Hypothalamus (tissue), 51 donors: ENCODE data around the gene MSL3.

Experiments used
- DNase-seq, 51 donors: peaks; one replicate each; lab custom pipeline; 2025; lab: John Stamatoyannopoulos, UW

Gene MSL3

GRCh38 chrX:11758400-11759171, 549 bp downstream of the MSL3 start:
- peak; percentile 15 to 88 (median 68) for DNase-seq

- peak in 12 of 51 donors; percentile 3 to 51 (median 19) for DNase-seq
These were observed 1.1 kb downstream of the MSL3 start for GRCh38 chrX:11759172-11759460.

DNA sequence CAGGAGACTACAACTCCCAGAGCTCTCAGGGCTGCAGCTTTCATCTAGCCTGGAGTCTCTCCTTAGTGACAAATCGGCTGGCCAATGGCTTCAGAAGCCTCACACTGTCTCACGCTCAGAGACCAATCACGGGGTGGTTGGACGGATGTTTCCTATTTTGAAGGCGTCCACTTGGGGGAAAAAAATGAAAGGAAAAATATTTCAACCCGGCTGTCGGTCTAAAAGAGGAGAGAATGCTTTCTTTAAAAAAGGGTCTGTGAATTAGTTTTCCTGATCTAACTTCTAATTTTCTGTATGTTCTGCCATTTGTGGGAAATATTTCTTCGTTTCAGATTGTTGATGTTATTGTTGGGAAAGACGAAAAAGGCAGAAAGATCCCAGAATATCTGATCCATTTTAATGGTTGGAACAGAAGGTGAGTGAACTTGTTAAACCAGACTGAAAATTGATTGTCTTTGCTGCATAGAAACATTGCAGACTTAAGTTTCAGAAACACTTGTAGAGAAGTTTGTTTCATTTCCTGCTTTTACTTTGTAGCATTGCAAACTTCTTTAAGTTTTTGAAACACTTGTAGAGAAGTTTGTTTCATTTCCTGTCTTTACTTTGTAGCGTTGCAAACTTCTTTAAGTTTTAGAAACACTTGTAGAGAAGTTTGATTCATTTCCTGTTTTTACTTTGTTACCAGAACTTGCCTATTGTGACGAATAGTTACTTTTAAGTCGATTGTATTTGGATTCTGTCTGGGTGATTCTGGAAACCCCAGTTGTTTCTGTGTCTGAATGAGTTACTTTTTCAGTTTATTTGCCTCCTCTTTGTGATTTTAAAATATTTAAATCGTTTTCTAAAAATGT, 1.6 kb downstream of the MSL3 start:
- peak in 46 of 51 donors; percentile 10 to 92 (median 66) for DNase-seq

DNA sequence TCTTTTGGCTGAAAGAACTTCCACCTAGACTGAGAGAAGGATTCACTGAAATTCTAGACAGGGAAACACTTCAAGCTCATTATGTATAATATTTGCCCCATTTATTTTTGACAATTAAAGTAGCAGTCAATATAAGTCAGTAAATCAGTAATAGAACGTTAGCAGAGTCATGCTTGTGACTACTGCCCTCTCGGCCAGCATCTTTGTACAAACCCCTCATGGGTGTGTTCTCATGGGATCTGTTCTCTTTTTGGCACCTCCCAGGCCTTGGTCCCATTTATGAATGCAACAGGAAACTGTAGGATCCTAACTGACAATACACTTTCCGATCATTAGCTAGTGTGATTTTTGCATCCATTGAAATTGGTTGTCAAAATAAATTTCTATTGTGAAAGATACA, 2.9 kb downstream of the MSL3 start:
- no peak for DNase-seq

- no peak for DNase-seq
These were observed 6.6 kb downstream of the MSL3 start for GRCh38 chrX:11764602-11765067.

DNA sequence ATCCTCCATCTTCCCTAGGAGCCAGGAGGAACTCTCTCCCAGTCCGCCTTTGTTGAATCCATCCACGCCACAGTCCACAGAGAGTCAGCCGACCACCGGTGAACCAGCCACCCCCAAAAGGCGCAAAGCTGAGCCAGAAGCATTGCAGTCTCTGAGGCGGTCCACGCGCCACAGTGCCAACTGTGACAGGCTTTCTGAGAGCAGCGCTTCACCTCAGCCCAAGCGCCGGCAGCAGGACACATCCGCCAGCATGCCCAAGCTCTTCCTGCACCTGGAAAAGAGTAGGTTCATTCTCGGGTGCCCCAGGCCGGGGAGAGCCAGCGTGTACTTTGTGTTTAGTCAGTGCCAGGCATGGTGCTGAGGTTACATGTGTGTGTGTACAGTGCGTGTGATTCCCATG, 7.4 kb downstream of the MSL3 start:
- DNase-seq = no peak

DNA sequence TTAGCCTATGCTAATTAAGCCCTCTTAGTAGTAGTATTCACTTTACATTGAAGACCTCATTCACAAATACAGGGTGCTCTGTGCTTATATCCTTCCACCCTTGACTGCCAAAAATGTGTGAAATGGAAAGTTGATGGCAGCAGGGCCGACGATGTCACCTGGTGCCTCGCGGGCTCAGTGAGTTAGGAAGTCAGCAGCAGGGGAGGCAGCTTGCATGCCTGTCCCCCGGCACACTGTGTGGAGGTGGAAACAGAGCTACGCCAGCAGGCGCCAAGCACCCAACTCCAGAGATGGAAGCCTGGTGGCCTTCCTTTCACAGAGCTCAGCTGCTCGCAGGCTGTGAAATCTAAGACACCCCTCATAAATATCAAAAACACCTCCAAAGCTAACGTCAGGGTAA, 8.4 kb downstream of the MSL3 start:
- no peak for DNase-seq

DNA sequence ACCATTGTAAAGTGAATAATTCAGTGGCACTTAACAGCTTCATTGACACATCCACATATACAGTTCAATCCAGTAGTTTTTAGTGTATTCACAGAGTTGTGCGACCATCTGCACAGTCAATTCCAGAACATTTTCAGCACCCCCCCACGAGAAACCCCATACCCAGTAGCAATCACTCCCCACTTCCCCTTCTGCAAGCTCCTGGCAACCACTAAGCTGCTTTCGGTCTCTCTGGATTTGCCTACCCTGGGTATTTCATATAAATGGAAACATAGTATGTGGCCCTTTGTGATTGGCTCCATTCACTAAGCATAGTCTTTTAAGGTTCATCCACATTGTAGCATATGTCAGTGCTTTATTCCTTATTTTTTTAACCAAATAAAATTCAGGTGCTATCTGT, 10.0 kb downstream of the MSL3 start:
- DNase-seq = peak in 1 of 51 donors; percentile 3

DNA sequence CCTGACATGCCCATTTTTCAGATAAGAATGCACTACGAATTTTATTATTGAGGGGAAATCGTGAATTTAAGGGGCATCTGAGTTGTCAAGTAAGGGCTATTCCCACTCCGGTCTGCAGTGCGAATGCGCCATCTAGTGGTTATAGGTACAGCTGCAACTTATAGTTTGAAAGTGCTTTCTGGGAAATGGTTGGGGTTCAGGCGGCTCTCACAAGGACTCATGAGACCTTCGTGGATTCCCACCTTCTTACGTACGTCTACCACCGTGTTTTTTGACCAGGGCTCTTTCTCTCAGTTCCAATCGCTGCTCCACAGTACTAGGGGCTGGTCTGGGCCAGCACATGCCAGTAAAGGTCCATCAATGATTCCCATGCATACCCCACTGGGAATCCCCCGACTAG, 12.3 kb downstream of the MSL3 start:
- peak in 20 of 51 donors; percentile 0 to 43 (median 4) for DNase-seq

- DNase-seq = no peak
These were observed 20.2 kb downstream of the MSL3 start for GRCh38 chrX:11778230-11778629.

- DNase-seq = no peak
These were observed 23.1 kb downstream of the MSL3 start for GRCh38 chrX:11781133-11781532.

- DNase-seq = no peak
These were observed 23.8 kb downstream of the MSL3 start for GRCh38 chrX:11781734-11782370.

DNA sequence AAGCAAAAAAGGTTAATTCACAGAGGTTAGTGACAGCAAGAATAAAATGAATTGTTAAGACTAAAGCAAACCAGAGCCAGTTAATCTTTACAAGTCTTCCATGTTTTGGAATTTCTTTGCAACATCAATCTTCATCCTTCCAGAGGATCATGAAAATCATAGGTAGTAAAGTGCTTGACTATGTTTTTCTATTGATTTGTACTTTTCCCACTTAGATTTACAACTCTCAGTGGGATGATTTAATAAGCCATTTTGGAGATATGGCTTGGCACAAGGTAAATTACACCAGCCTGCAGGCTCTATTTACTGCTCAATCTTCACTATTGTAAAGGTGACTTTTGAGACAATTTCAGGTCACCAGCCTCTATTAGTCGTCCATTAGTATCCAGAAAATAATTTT, 26.5 kb downstream of the MSL3 start:
- DNase-seq = no peak

DNA sequence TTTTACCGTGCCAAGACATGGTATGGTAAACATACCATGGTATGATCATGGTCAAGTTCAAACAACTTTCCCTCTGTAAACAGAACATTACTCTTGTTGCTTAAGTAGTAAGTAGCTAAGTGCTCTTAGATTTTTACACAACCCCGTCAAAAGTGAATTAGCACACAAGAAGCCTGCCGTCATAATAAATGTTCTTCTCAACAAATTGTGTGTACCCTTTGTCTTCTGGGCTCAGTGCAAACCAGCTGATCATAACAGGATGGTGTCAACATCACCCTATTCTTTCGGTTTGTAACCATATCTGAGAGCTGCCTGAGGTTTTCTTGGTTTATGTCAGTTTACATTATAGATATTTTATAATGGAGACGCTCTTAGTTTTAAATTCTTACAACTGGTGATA, 28.8 kb downstream of the MSL3 start:
- DNase-seq = peak in 1 of 51 donors; percentile 3

DNA sequence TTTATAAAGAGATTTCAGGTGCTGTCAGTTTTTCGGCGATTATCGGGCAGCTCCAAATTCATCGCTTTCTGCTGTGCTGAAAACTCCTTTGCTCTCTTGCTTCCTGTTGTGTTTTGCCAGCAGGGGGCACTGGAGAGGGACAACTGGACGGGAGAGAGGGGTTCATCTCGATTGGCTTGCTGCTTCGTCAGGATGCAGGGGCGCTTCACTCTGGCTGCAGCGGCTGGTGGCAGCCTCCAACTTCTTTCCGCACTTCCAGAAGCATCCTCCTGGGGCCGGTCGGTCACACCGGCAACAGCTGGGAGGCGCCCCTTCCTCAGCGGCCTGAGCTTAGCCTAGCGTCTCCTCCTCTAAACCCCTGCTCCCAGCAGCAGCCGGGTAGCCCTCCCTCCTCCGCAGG, 29.5 kb downstream of the MSL3 start:
- DNase-seq = peak in 48 of 51 donors; percentile 0 to 73 (median 32)

GRCh38 chrX:11789809-11790208, 31.8 kb downstream of the MSL3 start:
- DNase-seq = no peak

DNA sequence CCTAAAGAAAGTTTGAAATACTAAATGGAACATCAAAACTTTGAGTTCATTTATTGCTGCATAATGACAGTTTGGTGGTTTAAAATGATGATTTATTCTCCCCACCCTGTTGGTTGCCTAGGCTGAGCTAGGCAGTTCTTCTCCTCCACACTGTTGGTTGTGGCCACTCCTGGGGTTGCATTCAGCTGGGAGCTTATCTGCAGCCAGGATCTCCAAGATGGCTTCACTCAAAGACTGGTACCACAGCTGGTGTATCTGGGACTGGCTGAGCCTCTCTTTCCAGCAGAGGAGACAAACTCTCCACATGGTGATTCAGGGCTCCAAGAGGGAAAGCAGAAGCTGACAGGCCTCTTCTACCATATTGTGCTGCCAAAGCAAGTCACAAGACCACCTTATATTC, 33.1 kb downstream of the MSL3 start:
- no peak for DNase-seq

DNA sequence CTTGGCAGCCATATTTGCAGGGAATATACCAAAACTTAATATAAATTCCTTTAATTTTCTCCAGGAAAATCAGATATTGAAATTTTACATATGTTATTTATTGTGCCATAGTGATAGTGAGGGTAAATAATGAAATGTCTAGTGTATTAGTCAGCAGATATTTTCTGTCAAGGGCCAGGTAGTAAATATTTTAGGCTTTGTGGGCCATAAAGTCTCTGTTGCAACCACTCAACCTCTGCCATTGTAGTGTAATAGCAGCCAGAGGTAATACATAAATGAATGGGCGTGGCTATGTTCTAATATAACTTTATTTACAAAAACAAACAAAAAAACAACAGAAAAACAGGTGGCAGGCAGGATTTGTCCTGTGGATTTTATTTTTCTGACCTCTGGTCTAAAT, 33.5 kb downstream of the MSL3 start:
- no peak for DNase-seq

DNA sequence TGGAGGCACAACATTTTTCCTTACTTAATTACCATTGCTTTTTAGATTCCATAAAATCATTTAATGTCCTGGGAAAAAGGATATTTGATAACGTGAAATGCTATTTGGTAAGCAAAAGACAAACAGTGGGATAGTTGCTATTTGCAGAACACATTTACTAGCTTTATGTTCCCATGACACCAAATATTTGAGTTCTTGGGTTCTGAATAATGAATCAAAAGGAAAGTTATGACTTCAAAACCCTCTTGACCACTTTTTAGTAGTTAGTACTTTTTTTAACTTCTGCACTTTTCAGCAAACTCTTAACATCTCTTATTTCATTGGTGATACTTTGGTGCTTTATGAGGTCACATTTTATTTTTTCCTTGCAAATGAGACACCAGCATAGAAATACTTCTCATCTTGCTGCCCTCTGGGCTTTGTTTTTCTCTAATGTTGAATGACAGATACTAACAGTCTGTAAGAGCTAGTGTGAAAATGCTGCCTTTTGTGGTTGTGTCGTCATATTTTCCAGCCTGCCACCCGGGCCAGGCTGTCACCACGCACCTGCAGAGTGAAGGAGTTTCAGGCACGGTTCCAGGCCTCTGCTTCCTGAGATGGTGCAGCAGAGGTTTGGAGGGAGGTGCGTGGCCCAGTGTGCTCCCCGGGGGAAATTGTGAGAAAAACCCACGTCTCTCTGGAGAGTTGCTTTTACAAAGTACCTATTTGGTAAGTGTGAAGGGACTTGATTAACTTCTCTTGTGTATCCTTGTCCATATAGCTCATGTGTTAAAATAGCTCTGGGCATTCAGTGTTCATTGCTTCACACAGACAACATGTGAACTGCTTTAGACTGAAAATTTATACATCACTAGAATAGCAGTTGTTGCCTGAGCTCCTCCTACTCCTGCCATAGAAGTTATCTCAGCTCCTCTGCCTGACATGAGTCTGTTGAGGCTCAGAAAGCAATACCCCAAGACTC, 34.7 kb downstream of the MSL3 start:
- DNase-seq = no peak

GRCh38 chrX:11793734-11794133, 35.7 kb downstream of the MSL3 start:
- DNase-seq = no peak
